GM18951 (cell line): Measurements from ENCODE around the gene LY6G6D.

Source experiments
- POLR2A ChIP-seq: IDR thresholded peaks from 4 replicates; pipeline ENCODE4 v1.6.1; 2011; ENCODE audit warnings: mild to moderate bottlenecking; ENCODE audit not compliant: insufficient read length, insufficient read depth; ENCODE audit errors: extremely low read depth
- in situ Hi-C: fragments of 300-500 bp; cut with MboI; formaldehyde crosslinking; loops from one replicate; pipeline ENCODE4 v1.12.0; 2022; ENCODE audit warnings: low sequenced_read_pairs, mixed read lengths, inconsistent platforms; ENCODE audit not compliant: unreplicated experiment

Gene LY6G6D

GRCh38 chr6:31715022-31715958 is at the start of gene LY6G6D:
Gene LY6G6D, plus strand, starts transcription at chr6:31715348. Its CDS starts 8 bp downstream, at chr6:31715356.
- in situ Hi-C loops, result no loop called here
- no peak for TF ChIP-seq POLR2A

- in situ Hi-C loops, result no loop called here
- peak; percentile 79 for TF ChIP-seq POLR2A
Observed at GRCh38 chr6:31665501-31666336, 49.4 kb upstream of the LY6G6D start, which contains the start of gene CSNK2B. Gene CSNK2B, plus strand, starts transcription at chr6:31666080. Its CDS starts 752 bp downstream, at chr6:31666832.

- no peak for TF ChIP-seq POLR2A
- in situ Hi-C loops, result no loop called here
Observed at GRCh38 chr6:31666337-31666965, 48.7 kb upstream of the LY6G6D start.

GRCh38 chr6:31669676-31670075 is 45.5 kb upstream of the LY6G6D start, which contains the start of gene LY6G5B:
Gene LY6G5B, plus strand, starts transcription at chr6:31669976. Its CDS starts 975 bp downstream, at chr6:31670951.
- in situ Hi-C loops, result no loop called here
- TF ChIP-seq POLR2A, result no peak

GRCh38 chr6:31676322-31676903 is 38.7 kb upstream of the LY6G6D start:
- in situ Hi-C loops, result no loop called here

GRCh38 chr6:31676904-31677303 is 38.2 kb upstream of the LY6G6D start:
- in situ Hi-C loops, result no loop called here

More at GRCh38 chr6:31676322-31676903, 38.7 kb upstream of the LY6G6D start:
- no peak for TF ChIP-seq POLR2A

GRCh38 chr6:31677955-31678354 is 37.2 kb upstream of the LY6G6D start:
- in situ Hi-C loops, result no loop called here
- no peak for TF ChIP-seq POLR2A

More at GRCh38 chr6:31676904-31677303, 38.2 kb upstream of the LY6G6D start:
- no peak for TF ChIP-seq POLR2A

GRCh38 chr6:31680226-31681134 is 34.7 kb upstream of the LY6G6D start, which contains the start of gene LY6G5C:
Gene LY6G5C, minus strand, starts transcription at chr6:31681067. Its CDS starts 694 bp downstream, at chr6:31680373.
- TF ChIP-seq POLR2A, result no peak
- in situ Hi-C loops, result no loop called here

- in situ Hi-C loops, result no loop called here
- peak; percentile 36 for TF ChIP-seq POLR2A
Observed at GRCh38 chr6:31681135-31681671, 33.9 kb upstream of the LY6G6D start.

- TF ChIP-seq POLR2A, result no peak
- in situ Hi-C loops, result no loop called here
Observed at GRCh38 chr6:31683591-31683990, 31.6 kb upstream of the LY6G6D start.

- TF ChIP-seq POLR2A, result no peak
- in situ Hi-C loops, result no loop called here
Observed at GRCh38 chr6:31686483-31686882, 28.7 kb upstream of the LY6G6D start.
